GM12891 (cell line): ENCODE data around the gene PTPRN2.

Source experiments
- PAX5 ChIP-seq: IDR thresholded peaks from 2 replicates; pipeline ENCODE4 v1.6.1; 2011; ENCODE audit warnings: low read length, moderate library complexity, mild to moderate bottlenecking; ENCODE audit not compliant: insufficient read depth, severe bottlenecking
- POLR2A ChIP-seq: IDR thresholded peaks from 2 replicates; pipeline ENCODE4 v1.6.1; 2011; ENCODE audit warnings: low read depth, low read length, control low read depth
- POLR2AphosphoS5 ChIP-seq: IDR thresholded peaks from 2 replicates; pipeline ENCODE4 v1.6.1; 2011; ENCODE audit warnings: low read depth, low read length, control low read depth
- POU2F2 ChIP-seq: IDR thresholded peaks from 2 replicates; pipeline ENCODE4 v1.6.1; 2011; ENCODE audit warnings: low read depth, mild to moderate bottlenecking, control low read depth, low read length, moderate library complexity
- SPI1 ChIP-seq: IDR thresholded peaks from 2 replicates; pipeline ENCODE4 v1.6.1; 2011; ENCODE audit warnings: low read depth, low read length, control low read depth
- TAF1 ChIP-seq: IDR thresholded peaks from 2 replicates; pipeline ENCODE4 v1.6.1; 2011; ENCODE audit warnings: low read depth, low read length, control low read depth

- TF ChIP-seq POLR2A = no peak
- TF ChIP-seq POLR2AphosphoS5 = no peak
- no peak for TF ChIP-seq SPI1
- no peak for TF ChIP-seq TAF1
- TF ChIP-seq POU2F2 = no peak
- no peak for TF ChIP-seq PAX5
These were observed 686.5 kb downstream of the PTPRN2 start for GRCh38 chr7:157901166-157901565.
